B cell (primary cell): ENCODE results near the gene NUP98. TPM values are rescaled to one million over a fixed set of nuclear protein-coding genes. Genes with fewer than 3 reads are reported as not detected.
A peak's percentile ranks its signal among the peaks of the same experiment; 100 is the strongest.

Experiments
- ATAC-seq: fragments of 200-7000 bp; cut with Tn5 transposase; one replicate; pipeline ENCODE4 v1.10.0; 2021; ENCODE audit warnings: low read depth, mild to moderate bottlenecking, moderate number of reproducible peaks, moderate library complexity
- CTCF ChIA-PET: fragments of 350-600 bp; sonication (Branson Sonifier 250); formaldehyde crosslinking; loops from one replicate; lab custom pipeline; 2021; ENCODE audit warnings: antibody characterized with exemption, inconsistent platforms; lab: Charles Lee
- POLR2A ChIA-PET: fragments of 350-600 bp; sonication (Branson Sonifier 250); formaldehyde crosslinking; loops from one replicate; lab custom pipeline; 2021; ENCODE audit warnings: antibody characterized with exemption; lab: Charles Lee
- DNase-seq: peaks from one replicate; pipeline ENCODE4 v3.0.0; 2013
- H2AFZ ChIP-seq: 2 replicates; pipeline ENCODE4 v1.6.1; 2012; ENCODE audit warnings: mild to moderate bottlenecking, low read depth, low read length; ENCODE audit not compliant: insufficient read depth, poor library complexity, severe bottlenecking
- H3K27ac ChIP-seq, 2 donors: 1 replicate in 1 of 2; 2 replicates in 1 of 2; pipeline ENCODE4 v1.5.1; 2012 to 2013; ENCODE audit warnings: low read length in 2 of 2, mild to moderate bottlenecking in 2 of 2, moderate library complexity in 1 of 2
- H3K27me3 ChIP-seq, 4 experiments: fragments of 200-600 bp in 1 of 4; sonication (generic) in 1 of 4; replicated peaks in 1 of 4; 1 replicate in 2 of 4; 2 replicates in 2 of 4; pipeline versions ENCODE4 v1.6.1 to v1.7.0; 2013 to 2016; ENCODE audit warnings: low read length in 3 of 4, mild to moderate bottlenecking in 2 of 4, mixed read lengths in 1 of 4, moderate library complexity in 1 of 4; ENCODE audit not compliant: insufficient read depth in 4 of 4, control insufficient read depth in 3 of 4; ENCODE audit errors: control extremely low read depth in 1 of 4
- H3K36me3 ChIP-seq, 2 experiments: replicated peaks in 1 of 2; 1 replicate in 1 of 2; 2 replicates in 1 of 2; pipeline versions ENCODE4 v1.6.1 to v1.7.1; 2013; ENCODE audit warnings: low read length in 1 of 2; ENCODE audit not compliant: insufficient read depth in 2 of 2, control insufficient read depth in 1 of 2; ENCODE audit errors: control extremely low read depth in 1 of 2, extremely low read depth in 1 of 2
- H3K4me1 ChIP-seq, 2 donors: fragments of 200-600 bp in 1 of 2; sonication (generic) in 1 of 2; 1 replicate in 1 of 2; 2 replicates in 1 of 2; pipeline versions ENCODE4 v1.5.1 to v1.6.1; 2013 to 2017; ENCODE audit warnings: low read length in 2 of 2; ENCODE audit not compliant: control insufficient read depth in 2 of 2, insufficient read depth in 2 of 2
- H3K4me2 ChIP-seq: replicated peaks from 2 replicates; pipeline ENCODE3; 2012; ENCODE audit warnings: mild to moderate bottlenecking, low read depth, low read length; ENCODE audit not compliant: poor library complexity, severe bottlenecking
- H3K4me3 ChIP-seq, 5 experiments: fragments of 200-600 bp in 1 of 5; sonication (generic) in 1 of 5; 1 replicate in 3 of 5; 2 replicates in 2 of 5; pipeline versions ENCODE4 v1.5.1 to v1.7.0; 2011 to 2016; ENCODE audit warnings: low read length in 4 of 5, mild to moderate bottlenecking in 4 of 5, low read depth in 2 of 5, control low read depth in 1 of 5, moderate library complexity in 1 of 5; ENCODE audit not compliant: insufficient read depth in 1 of 5; ENCODE audit errors: control extremely low read depth in 1 of 5, extremely low read depth in 1 of 5
- H3K79me2 ChIP-seq: fragments of 200-600 bp; sonication (generic); one replicate; pipeline ENCODE4 v1.6.0; 2016; ENCODE audit warnings: low read length; ENCODE audit not compliant: control insufficient read depth, insufficient read depth
- H3K9ac ChIP-seq: fragments of 200-600 bp; sonication (generic); 2 replicates; pipeline ENCODE4 v1.6.1; 2017; ENCODE audit warnings: mild to moderate bottlenecking, low read length, moderate library complexity
- H3K9me3 ChIP-seq, 3 donors: one replicate each; pipeline versions ENCODE4 v1.6.1 to v1.7.1; 2013; ENCODE audit warnings: low read length in 2 of 3; ENCODE audit not compliant: control insufficient read depth in 2 of 3, insufficient read depth in 1 of 3; ENCODE audit errors: control extremely low read depth in 1 of 3
- H4K20me1 ChIP-seq: 2 replicates; pipeline ENCODE4 v1.6.0; 2012; ENCODE audit warnings: mild to moderate bottlenecking, low read length; ENCODE audit not compliant: insufficient read depth, control insufficient read depth, poor library complexity, severe bottlenecking
- H3K27ac Mint-ChIP-seq: one replicate; pipeline ENCODE4 v1.8.0; 2021; ENCODE audit warnings: mixed read lengths
- H3K27me3 Mint-ChIP-seq: one replicate; pipeline ENCODE4 v1.8.0; 2021; ENCODE audit warnings: mixed read lengths
- H3K4me1 Mint-ChIP-seq: one replicate; pipeline ENCODE4 v1.8.0; 2021; ENCODE audit warnings: mixed read lengths
- H3K4me3 Mint-ChIP-seq: one replicate; pipeline ENCODE4 v1.8.0; 2021; ENCODE audit warnings: mixed read lengths
- H3K9me3 Mint-ChIP-seq: one replicate; pipeline ENCODE4 v1.8.0; 2022; ENCODE audit warnings: mixed read lengths; ENCODE audit not compliant: insufficient read depth
- EZH2 ChIP-seq: IDR thresholded peaks from 2 replicates; pipeline ENCODE4 v1.6.1; 2012; ENCODE audit warnings: borderline replicate concordance, low read depth, mild to moderate bottlenecking, moderate library complexity, low read length; ENCODE audit not compliant: insufficient read depth, poor library complexity, severe bottlenecking
- WGBS: methylation state at CpG from one replicate; pipeline ENCODE4 v1.1.5; 2013; ENCODE audit warnings: missing lambda C conversion rate; ENCODE audit not compliant: insufficient coverage; 5-methylcytosine and 5-hydroxymethylcytosine counted together
- intact Hi-C: fragments of 100-400 bp; cut with micrococcal nuclease; formaldehyde crosslinking; loops from one replicate; pipeline ENCODE4 v1.10.0; 2022
- polyA plus RNA-seq: library from polyadenylated mRNA; depleted of rRNA; stranded (reverse); fragments of >200 nt; gene quantifications from 2 replicates; pipeline ENCODE4 v1.2.3, GENCODE V29; 2012
- total RNA-seq, 2 donors: library from RNA; stranded (reverse); fragments of 120-200 nt in 1 of 2; gene quantifications; 1 replicate in 1 of 2; 2 replicates in 1 of 2; pipeline versions ENCODE4 v1.2.3 to v1.2.4, GENCODE V29; 2013 to 2022
- TF ChIP-seq, protein P1 (sequence below): fragments of 200-600 bp; IDR thresholded peaks from one replicate; pipeline ENCODE4 v1.8.0; 2022; ENCODE audit warnings: antibody characterized with exemption, mild to moderate bottlenecking

Gene NUP98
- total and polyA plus RNA-seq, 2 donors (not counting 1 experiment from before 2014, with no cell fraction given): 99.8 to 111 TPM

DNA sequence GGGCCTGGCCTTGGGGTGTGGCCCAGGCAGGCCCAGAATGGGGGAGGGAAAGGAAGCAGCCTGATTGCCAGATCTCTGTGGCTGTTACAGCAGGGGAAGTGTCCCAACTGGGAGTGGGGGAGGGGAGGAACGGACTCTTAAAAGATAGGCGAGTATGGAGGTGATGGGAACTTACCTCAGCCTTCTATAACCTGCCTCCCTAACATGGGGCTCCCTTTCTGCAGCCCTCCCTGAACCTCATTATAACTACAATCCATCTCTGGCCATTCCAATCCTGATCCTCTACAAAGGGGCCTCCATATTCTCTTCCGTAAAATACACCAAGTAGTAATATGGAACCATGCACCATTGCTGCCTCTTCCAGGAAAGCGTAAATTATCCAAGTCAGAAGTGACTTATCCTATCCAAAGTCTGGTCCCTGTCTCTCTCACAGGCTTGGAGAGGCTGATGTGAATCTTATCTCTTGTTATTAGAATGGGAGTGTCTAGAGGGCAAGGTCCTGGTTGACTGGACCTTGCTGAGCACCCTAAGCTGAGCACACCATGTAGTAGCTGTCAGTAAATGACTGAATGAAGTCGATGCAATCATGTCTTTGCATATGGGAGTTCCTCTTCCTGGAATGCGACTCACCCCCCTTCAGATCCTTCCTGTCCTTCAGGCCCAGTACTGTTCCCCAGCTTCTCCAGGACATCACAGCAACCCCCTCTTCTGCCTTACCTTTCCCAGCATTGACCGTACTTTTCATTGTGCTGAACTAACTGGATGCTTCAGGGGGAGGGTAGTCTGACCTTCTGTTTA, 37.5 kb upstream of the NUP98 start:
- H3K4me1 Mint-ChIP-seq: peaks cover 90% of the 10 kb centered on the region
- H3K4me3 ChIP-seq: peak overlapping the region in 2 of 5 experiments; percentile 27 to 53
- H4K20me1 ChIP-seq: peaks cover 93% of the 10 kb centered on the region
- TF ChIP-seq EZH2: no peak
- TF ChIP-seq, protein P1, sequence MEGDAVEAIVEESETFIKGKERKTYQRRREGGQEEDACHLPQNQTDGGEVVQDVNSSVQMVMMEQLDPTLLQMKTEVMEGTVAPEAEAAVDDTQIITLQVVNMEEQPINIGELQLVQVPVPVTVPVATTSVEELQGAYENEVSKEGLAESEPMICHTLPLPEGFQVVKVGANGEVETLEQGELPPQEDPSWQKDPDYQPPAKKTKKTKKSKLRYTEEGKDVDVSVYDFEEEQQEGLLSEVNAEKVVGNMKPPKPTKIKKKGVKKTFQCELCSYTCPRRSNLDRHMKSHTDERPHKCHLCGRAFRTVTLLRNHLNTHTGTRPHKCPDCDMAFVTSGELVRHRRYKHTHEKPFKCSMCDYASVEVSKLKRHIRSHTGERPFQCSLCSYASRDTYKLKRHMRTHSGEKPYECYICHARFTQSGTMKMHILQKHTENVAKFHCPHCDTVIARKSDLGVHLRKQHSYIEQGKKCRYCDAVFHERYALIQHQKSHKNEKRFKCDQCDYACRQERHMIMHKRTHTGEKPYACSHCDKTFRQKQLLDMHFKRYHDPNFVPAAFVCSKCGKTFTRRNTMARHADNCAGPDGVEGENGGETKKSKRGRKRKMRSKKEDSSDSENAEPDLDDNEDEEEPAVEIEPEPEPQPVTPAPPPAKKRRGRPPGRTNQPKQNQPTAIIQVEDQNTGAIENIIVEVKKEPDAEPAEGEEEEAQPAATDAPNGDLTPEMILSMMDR: no peak
- CTCF ChIA-PET: interaction anchor here (0.6 to 28.7 kb wide), 9 partner anchors 9 to 238 kb away, joined by 3 to 662 read pairs (median 5); partner anchors contain the start of genes PGAP2 and STIM1
- no peaks in the 10 kb centered on the region for H3K27me3 ChIP-seq
- peaks cover 99% of the 10 kb centered on the region for H3K79me2 ChIP-seq
- H3K4me1 ChIP-seq: peaks cover 84 to 94% of the 10 kb centered on the region in 2 donors
- H3K4me3 Mint-ChIP-seq: peak overlapping the region; percentile 66
- WGBS: 20% methylated on average over 1 of the region's 7 CpGs
- ATAC-seq: no peak
- peaks cover 4 to 34% of the 10 kb centered on the region in 2 experiments for H3K36me3 ChIP-seq
- intact Hi-C loops: no loop called here
- no peaks in the 10 kb centered on the region for H3K27me3 Mint-ChIP-seq
- no peak overlapping the region for H2AFZ ChIP-seq
- POLR2A ChIA-PET: interaction anchor here (0.7 kb wide), 1 partner anchor 16 kb away, joined by 4 read pairs; no protein-coding TSS in a partner anchor
- peak overlapping the region; percentile 60 for H3K27ac Mint-ChIP-seq
- peak overlapping the region; percentile 33 for H3K9ac ChIP-seq
- DNase-seq: peak; percentile 40
- no peaks in the 10 kb centered on the region for H3K9me3 Mint-ChIP-seq
- peak overlapping the region; percentile 98 for H3K4me2 ChIP-seq
- peak overlapping the region in 1 of 2 donors; percentile 16 for H3K27ac ChIP-seq
- H3K9me3 ChIP-seq: no peaks in the 10 kb centered on the region

DNA sequence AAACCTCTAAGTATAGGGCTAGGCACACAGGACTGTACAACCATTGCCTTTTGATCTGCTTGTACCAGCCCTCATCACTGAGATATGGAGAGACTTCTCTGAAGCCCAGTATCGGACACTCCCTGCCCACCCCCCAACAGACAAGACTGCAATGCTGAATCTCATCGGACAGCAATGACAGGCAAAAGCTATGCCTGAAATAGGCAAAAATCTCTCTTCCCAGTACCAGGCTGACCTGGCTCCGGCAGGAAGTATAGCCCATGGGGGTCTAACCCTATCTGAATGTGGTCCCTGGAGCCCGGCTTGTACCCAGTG, 37.0 kb upstream of the NUP98 start:
- Mint-ChIP-seq H3K27ac (peak overlapping the region; percentile 60), H3K4me1 (peaks cover 84% of the 10 kb centered on the region), H3K9me3 (no peaks in the 10 kb centered on the region), H3K27me3 (no peaks in the 10 kb centered on the region), H3K4me3 (peak overlapping the region; percentile 66)
- TF ChIP-seq, protein P1: no peak
- TF ChIP-seq EZH2: no peak
- Histone ChIP-seq H3K27ac (peak overlapping the region in 1 of 2 donors; percentile 16), H3K79me2 (peaks cover 99% of the 10 kb centered on the region), H3K36me3 (peaks cover 4 to 39% of the 10 kb centered on the region in 2 experiments), H3K4me1 (peaks cover 79 to 88% of the 10 kb centered on the region in 2 donors), H3K9ac (peak overlapping the region; percentile 33), H3K27me3 (no peaks in the 10 kb centered on the region), H3K4me2 (peak overlapping the region; percentile 98), H3K9me3 (no peaks in the 10 kb centered on the region), H4K20me1 (peaks cover 88% of the 10 kb centered on the region), H2AFZ (no peak overlapping the region), H3K4me3 (peak overlapping the region in 2 of 5 experiments; percentile 27 to 53)
- ChIA-PET POLR2A (no interaction called here), CTCF (interaction anchor here (1.6 to 28.7 kb wide), 3 partner anchors 11 to 238 kb away, joined by 5 to 662 read pairs (median 6); partner anchors contain the start of gene STIM1)
- 63% methylated on average over 2 of the region's 4 CpGs for WGBS
- ATAC-seq (no peak), DNase-seq (no peak)
- intact Hi-C loops: no loop called here
